Frontal cortex (tissue), 4 donors: ENCODE measurements around the gene RAD54L. TPM values are rescaled to one million over a fixed set of nuclear protein-coding genes. Genes with fewer than 3 reads are reported as not detected.
"Not testable (repeated sequence)": the region's sequence is repeated elsewhere in the genome, so short reads cannot be mapped to it uniquely, and the experiment has no call there.

ENCODE experiments used
- DNase-seq, 2 donors: peaks; one replicate each; pipeline ENCODE4 v3.0.0; 2012; ENCODE audit warnings: low spot score in 2 of 2
- FAIRE-seq: peaks from 2 replicates; lab custom pipeline; 2012; peaks lifted over from hg19 to GRCh38; lab: Jason Lieb, UNC
- total RNA-seq: library from RNA; depleted of rRNA; stranded (reverse); fragments of >200 nt; gene quantifications from one replicate; pipeline ENCODE4 v1.2.3, GENCODE V29; 2014
- donor health status: control.
- donor health status: control.
- donor health status: control.

The RAD54L gene
- 0.82 TPM for total RNA-seq

- no peak for FAIRE-seq
- peak; percentile 96 to 97 for DNase-seq
Observed at GRCh38 chr1:46247436-46248121, at the start of gene RAD54L. Gene RAD54L (plus strand): TSS chr1:46247763. CDS start chr1:46248406, 643 bp downstream.

- FAIRE-seq (no peak), DNase-seq (peak; percentile 93 to 95)
Observed at GRCh38 chr1:46197964-46198811, 49.4 kb upstream of the RAD54L start, which contains the start of gene POMGNT1. Gene POMGNT1 (minus strand): TSS chr1:46198434. CDS start chr1:46197821, 613 bp downstream.

GRCh38 chr1:46199233-46199749, 48.3 kb upstream of the RAD54L start:
- FAIRE-seq (no peak), DNase-seq (no peak)

GRCh38 chr1:46203738-46204405, 43.7 kb upstream of the RAD54L start:
- DNase-seq (peak in 1 of 2 donors; percentile 46), FAIRE-seq (no peak)

GRCh38 chr1:46204406-46204742, 43.2 kb upstream of the RAD54L start:
- no peak for DNase-seq
- FAIRE-seq, result no peak

DNA sequence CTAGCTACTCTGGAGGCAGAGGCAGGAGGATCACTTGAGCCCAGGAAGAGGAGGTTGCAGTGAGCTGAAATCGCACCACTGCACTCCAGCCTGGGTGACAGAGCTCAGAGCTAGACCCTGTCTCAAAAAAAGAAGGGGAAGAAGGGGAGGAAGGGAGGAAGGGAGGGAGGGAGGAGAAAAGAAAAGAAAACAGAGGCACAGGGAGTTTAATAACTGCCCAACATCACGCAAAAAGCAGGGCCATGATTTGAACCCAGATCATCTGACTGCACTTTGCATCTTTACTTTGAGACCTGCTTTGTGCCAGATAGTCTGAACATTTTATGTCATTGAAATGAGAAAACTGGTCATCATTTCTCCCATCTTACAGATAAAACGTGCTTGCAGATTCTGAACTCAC, 42.4 kb upstream of the RAD54L start:
- no peak for FAIRE-seq
- DNase-seq, result no peak

DNA sequence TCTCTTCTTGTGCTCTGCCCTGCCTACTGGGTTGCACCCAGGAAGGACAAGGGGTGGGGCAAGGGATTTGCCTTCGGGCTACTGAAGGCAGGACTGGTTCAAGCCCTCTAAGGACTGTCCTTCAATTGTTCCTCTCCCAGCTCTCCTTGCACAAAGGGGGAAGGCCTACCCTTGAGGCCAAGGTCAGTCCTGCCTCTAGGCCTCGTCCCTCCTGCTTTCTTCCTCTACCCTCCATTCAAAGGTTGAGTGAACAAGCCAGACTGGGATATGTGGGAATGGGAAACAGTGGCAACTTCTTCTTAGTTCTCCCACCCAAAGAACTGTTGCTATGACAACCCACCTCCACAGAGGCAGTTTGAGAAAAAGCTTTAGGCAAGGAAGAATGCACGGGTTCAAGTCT, 41.8 kb upstream of the RAD54L start:
- no peak for FAIRE-seq
- DNase-seq, result peak in 1 of 2 donors; percentile 7

DNA sequence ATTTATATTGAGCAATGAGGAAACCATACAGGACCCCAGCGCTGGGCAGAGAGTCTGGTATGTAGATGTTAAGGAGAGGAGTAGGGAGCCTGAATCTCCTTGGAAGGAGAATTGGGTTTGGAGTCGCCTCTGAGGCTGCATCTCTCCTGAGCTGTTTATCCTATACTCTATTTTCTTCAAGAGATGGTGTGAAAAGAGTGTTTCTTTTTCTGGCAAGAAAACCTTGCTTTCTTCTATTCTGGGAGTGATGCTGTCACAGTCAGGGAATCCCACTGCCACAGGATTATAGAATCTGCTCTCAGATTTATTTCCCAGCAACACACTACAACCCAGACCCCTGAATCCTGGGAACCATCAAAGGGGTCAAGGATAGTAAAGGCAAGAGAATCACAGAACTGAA, 41.2 kb upstream of the RAD54L start:
- DNase-seq (peak in 1 of 2 donors; percentile 5), FAIRE-seq (no peak)

GRCh38 chr1:46210561-46210960, 37.0 kb upstream of the RAD54L start:
- no peak for DNase-seq
- no peak for FAIRE-seq

GRCh38 chr1:46211051-46211450, 36.5 kb upstream of the RAD54L start:
- FAIRE-seq (no peak), DNase-seq (no peak)

DNA sequence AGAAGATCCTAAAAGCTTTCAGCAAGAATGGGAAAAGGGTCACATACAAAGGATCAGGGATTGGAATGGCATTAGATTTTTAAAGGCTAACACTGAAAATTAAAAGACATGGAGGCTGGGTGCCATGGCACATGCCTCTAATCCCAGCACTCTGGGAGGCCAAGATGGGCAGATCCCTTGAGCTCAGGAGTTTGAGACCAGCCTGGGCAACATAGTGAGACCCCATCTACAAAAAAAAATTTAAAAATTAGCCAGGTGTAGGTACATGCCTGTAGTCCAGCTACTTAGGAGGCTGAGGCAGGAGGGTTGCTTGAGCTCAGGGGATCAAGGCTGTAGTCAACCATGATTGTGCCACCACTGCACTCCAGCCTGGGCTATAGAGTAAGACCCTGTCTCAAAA, 32.1 kb upstream of the RAD54L start:
- FAIRE-seq, result no peak
- DNase-seq, result no peak

GRCh38 chr1:46218443-46218842, 29.1 kb upstream of the RAD54L start:
- FAIRE-seq, result no peak

DNA sequence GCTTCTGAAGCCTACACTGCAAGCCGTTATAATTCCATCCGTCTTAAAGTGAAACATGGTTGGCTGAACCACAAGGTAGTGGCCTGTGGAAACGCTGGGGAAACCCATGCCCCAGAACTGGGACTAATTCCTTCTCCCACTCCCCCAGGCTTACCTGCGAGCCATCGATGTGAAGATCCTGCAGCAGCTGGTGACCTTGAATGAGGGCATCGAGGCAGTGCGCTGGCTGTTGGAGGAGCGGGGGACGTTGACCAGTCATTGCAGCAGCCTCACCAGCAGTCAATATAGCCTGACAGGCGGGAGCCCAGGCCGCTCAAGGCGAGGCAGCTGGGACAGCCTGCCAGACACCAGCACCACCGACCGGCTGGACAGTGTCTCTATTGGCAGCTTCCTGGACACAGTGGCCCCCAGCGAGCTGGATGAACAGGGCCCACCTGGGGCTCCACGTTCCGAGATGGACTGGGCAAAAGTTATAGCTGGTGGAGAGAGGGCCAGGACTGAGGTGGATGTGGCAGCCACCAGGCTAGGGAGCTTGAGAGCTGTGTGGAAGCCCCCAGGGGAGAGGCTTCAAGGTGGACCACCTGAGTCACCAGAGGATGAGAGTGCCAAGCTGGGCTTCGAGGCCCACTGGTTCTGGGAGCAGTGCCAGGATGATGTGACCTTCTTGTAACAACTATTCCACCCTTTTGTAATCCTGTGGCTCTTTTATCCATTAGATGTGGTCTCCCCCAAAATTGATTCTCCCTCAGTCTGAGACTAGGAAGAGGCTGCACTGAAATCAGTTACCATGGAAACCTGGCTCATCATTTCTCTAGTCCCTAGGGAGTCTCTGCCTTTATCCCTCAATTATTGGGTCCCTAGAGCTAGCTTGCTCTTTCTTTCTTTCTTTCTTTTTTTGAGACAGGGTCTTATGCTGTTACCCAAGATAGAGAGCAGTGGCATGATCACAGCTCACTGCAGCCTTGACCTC, 27.7 kb upstream of the RAD54L start:
- FAIRE-seq, result no peak
- no peak for DNase-seq

More at GRCh38 chr1:46218443-46218842, 29.1 kb upstream of the RAD54L start:
- no peak for DNase-seq

DNA sequence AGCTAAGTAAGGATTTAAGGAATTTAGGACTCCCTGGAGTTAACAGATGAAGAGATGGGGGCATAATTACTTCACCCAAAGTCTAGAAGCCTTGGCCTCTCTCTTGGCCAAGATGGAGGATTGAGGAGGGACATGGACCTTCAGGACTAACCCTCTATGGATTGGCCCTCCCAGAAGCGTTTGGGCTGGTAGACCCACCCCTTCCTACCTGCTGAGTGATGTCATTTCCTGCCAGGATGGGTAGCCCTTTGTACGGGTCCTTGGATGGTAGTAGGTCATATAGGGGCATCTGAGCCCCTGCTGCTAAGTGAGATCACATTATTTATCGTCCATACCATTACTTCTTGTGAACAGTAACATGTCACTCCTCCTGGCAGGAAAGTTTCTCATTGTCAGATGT, 26.8 kb upstream of the RAD54L start:
- DNase-seq, result no peak
- no peak for FAIRE-seq

GRCh38 chr1:46221749-46222148, 25.8 kb upstream of the RAD54L start:
- no peak for FAIRE-seq
- peak in 1 of 2 donors; percentile 39 for DNase-seq

DNA sequence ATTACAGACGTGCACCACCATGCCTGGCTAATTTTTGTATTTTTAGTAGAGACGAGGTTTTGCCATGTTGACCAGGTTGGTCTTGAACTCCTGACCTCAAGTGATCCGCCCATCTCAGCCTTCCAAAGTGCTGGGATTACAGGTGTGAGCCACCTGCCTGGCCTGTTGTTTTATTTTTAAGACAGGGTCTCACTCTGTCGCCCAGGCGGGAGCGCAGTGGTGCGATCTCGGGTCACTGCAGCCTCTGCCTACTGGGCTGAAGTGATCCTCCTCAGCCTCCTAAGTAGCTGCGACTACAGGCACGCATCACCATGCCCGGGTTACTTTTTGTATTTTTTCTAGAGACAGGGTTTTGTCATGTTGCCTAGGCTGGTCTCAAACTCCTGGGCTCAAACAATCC, 24.5 kb upstream of the RAD54L start:
- not testable (repeated sequence) for FAIRE-seq, DNase-seq

DNA sequence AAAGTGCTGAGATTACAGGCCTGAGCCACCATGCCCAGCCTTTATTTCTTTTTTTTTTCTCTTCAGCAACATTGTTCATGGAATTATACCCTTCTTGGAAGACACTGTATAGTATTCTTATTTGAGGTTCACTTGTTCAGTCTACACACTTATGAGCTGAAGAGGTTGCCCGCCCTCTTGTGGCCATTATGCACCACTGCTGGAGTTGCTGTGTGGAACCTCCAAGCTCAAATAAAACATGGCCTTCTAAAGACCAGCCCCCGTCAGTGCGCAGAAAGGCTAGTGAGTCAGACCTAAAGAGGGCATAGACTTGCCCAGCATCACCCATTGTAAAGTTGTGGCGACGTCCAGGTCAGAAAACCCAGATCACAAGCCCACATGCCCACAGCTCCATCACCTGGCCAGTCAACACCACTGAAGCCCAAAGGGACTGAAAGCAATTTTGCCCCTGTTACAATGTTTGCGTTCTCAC, 24.1 kb upstream of the RAD54L start:
- FAIRE-seq (no peak), DNase-seq (peak; percentile 39 to 49)

- FAIRE-seq (no peak), DNase-seq (no peak)
Observed at GRCh38 chr1:46224966-46225365, 22.6 kb upstream of the RAD54L start.

GRCh38 chr1:46231231-46231630, 16.3 kb upstream of the RAD54L start:
- FAIRE-seq, DNase-seq: not testable (repeated sequence)
